NCI-H1417 treated with DMSO at 0.1 percent for 48 hours (cell line): Measurements from ENCODE around the gene PLEKHG4B.
A peak's percentile ranks its signal among the peaks of the same experiment; 100 is the strongest.
"Not testable (repeated sequence)": the region's sequence is repeated elsewhere in the genome, so short reads cannot be mapped to it uniquely, and the experiment has no call there.

ENCODE experiments used
- DNase-seq: peaks from one replicate; lab custom pipeline; 2025; lab: John Stamatoyannopoulos, UW

PLEKHG4B gene

DNA sequence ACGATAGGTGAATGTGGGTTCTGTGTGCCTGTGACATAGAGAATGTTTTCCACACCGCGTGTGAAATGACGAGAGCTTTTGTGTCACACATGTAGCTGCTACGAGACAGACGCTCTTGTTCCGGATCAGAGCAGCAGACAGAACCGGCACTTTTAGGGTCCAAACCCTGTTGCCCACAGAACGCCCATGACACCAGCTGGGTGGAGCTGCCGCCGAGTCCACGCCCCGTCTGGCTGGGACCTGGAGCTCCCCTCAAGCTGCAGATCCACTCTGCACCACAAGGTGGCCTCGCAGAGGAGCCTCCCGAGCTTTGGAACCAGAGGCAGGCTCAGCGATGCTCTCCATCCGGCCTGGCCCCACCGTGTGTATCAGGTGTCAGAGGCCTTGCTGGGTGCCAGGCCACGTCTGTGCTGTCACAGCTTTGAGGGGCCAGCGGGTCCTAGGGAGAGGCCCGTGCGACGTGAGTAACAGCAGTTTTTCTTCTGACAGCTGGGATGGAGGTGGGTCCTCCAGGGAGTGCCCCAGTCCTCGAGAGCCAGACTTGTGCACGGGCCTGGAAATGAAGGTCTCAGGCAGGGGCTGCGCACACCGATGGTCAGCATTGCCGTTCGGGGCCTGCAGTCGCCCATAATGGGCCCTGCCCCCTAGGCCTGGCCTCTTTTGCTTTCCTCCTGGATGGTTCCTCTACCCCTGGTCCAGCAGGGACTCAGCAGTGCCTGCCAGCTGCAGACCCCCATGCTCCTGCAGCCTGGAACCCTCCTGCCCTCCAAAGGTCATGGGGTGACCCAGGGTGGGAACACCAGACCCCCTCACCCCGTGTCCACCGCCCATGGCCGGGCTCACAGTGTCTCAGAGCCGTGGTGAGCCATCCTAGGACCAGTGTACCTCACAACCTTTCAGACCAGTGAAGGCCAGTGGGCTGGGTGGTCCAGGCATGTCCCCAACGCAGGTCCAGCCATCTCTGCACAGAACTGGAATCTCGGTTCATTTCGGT is 96.8 kb downstream of the PLEKHG4B start:
- DNase-seq, result no peak

GRCh38 chr5:189486-189885 is 97.5 kb downstream of the PLEKHG4B start:
- no peak for DNase-seq

DNA sequence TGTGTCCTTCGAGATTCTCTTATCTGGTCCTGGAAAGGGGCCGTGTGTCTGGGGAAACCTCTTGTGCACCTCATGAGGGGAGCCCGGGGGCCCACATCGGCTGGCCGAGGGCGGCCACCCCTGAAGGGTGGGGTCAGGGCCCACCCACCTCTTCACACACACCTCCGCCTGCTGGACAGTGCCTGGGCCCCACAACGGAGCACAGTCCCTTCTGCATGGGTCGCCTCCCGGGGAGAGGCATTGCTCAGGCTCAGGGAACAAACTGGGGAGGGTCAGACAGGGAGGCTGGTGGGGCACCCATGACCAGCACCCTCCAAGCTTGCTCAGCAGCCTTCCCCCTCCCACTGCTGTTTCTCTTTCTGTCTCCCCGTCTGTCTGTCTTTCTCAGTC is 98.0 kb downstream of the PLEKHG4B start:
- DNase-seq, result no peak

GRCh38 chr5:190366-191035 is 98.5 kb downstream of the PLEKHG4B start:
- no peak for DNase-seq

GRCh38 chr5:191036-191948 is 99.3 kb downstream of the PLEKHG4B start, which contains the start of gene LRRC14B:
Gene LRRC14B (plus strand): TSS chr5:191495. CDS start chr5:191539, 44 bp downstream.
- DNase-seq, result peak; percentile 10

DNA sequence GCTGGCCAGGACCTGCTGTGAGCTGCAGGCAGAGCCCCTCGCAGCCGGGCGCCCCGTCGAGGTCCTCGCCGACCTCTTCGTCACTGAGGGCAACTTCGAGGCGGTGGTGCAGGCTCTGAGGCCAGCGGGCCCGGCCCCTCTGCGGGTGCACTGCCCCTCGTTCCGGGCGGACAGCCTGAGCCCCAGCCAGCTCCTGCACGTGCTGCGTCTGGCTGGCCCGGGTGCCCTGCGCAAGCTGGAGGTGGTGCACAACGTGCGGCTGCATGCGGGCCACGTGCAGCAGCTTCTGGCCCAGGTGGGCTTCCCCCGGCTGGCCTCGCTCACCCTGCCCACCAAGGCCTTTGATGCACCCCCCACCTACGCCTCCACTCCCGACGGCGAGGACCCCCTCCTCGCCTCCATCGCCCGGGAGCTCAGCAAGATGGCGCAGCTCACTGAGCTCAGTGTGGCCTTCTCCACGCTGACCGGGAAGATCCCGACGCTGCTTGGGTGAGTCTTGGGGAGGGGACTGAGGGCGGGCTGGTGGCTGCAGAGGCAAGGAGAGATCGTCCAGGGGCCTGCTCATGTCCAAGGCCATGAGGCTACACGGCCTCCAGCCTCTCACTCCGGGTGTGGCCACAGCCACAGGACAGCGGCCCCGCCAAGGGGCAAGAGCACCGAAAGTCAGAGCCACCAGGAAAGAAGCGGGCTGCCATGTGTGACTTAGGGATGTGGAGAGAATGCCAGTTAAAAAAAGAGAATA is 100.2 kb downstream of the PLEKHG4B start:
- DNase-seq, result no peak

- DNase-seq, result no peak
Observed at GRCh38 chr5:192691-192969, 100.7 kb downstream of the PLEKHG4B start.

GRCh38 chr5:192970-193831 is 101.2 kb downstream of the PLEKHG4B start:
- no peak for DNase-seq

DNA sequence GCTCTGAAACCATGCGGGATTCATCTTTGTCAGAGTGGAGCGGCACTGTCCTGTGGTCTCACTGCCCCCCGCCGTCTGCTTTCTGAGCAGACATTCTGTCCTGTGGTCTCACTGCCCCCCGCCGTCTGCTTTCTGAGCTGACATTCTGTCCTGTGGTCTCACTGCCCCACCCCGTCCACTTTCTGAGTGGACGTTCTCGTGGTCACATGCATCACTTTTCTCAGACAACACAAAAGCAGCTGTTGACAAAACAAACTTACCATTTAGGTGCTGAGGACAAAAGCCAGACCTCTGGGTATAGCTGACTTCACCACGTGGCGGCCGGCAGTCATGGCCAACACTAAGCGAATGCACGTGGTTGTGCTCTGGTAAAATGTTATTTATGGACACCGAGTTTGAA is 102.1 kb downstream of the PLEKHG4B start:
- no peak for DNase-seq

DNA sequence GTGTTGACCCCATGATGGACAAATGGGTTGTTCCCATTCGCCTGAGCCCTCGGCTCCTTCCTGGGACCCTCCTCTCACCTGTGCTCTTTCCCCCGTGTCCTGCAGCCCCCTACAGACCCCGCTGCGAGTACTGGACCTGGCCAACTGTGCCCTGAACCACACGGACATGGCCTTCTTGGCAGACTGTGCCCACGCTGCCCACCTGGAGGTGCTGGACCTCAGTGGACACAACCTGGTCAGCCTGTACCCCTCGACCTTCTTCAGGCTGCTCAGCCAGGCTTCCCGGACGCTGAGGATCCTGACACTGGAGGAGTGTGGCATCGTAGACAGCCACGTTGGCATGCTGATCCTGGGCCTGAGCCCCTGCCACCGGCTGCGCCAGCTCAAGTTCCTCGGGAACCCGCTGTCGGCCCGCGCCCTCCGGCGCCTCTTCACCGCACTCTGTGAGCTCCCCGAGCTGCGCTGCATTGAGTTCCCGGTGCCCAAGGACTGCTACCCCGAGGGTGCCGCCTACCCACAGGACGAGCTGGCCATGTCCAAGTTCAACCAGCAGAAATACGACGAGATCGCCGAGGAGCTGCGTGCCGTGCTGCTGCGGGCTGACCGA is 102.7 kb downstream of the PLEKHG4B start:
- DNase-seq, result no peak

DNA sequence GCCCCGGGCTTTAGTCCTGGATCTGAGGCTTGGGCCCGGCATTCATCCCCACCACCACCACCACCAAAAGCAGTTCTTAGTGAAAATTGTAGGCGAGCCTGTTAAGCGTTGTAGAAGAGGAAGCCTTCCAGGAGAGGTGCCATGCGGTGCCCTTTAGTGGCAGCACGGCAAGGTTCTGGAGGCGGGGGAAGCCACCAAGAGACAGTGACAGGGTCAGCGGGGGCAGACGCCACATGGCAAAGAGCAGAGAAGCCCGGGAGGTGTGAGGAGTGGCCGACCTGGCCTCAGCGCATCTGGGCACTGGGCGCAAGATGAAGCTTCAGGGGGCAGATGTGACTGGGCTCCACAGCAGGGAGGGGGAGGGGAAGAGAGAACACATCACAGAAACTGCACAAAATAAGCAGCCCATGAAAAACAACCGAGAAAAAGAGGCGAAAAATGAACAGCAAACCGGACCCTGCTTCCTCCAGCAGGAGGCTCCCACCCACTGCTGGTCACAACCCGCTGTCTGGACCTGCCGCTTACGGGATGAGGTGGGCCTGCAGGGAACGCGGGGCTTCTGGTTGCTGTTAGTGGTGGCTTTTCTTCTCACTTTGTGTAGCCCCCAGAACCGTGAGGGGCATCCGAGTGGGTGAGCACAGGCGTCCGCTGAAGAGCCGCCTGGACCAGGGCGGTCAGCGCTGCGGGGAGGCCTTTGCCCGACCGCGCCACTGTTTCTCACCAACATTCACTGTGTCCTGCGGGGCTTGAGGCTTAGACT is 103.6 kb downstream of the PLEKHG4B start:
- DNase-seq, result no peak

DNA sequence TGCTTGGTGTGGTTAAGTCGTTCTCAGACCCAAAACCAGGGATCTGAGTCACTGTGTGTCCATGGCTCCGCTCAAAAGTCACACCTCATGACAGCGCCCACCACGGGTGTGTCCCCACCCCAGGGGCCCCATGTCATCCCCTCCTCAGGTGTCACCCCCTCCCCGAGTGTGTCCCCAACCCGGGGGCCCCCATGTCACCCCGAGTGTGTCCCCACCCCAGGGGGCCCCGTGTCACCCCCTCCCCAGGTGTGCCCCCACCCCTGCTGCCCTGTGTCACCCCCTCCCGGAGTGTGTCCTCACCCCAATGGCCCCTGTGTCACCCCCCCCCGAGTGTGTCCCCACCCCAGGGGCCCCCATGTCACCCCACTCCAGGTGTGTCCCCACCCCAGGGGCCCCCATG is 104.4 kb downstream of the PLEKHG4B start:
- DNase-seq, result no peak

DNA sequence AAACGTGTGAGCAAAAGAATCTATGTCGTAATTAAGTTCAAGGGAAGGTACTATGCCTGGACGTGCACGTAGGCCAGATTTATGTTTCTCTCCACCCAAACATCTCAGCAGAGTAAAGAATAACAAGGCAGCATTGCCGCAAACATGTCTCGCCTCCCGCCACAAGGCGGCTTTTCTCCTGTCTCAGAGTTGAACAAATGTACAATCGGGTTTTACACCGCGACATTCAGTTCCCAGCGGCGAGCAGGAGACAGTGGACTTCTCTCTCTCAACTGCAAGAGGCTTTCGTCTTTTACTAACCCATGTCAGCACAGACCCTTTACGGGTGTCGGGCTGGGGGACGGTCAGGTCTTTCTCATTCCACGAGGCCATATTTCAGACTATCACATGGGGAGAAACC is 105.1 kb downstream of the PLEKHG4B start:
- DNase-seq, result not testable (repeated sequence)

DNA sequence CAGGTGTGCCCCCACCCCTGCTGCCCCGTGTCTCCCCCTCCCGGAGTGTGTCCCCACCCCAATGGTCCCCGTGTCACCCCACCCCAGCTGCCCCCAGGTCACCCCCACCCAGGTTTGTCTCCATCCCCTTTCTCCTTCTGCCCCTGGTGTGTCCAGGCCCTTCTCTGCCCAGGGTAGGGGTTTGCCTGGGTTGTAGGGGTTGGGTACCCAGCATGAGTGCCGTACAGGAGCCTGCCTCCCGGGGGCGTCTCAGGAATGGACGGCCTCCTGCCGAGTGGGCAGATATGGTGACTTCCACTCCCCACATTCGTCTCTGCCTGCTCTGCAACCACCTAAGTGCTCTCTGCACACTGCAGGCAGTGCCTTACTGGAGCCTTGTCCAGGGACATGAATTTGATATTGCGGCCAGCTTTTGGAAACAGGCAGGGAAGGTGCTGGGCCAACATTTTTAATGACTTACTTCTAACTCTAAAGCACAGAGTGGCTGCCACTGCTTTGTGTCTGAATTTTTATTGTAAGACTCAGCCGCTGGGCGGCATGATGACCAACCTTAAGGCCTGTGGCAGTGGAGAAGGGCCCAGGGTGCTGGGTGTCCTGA is 106.0 kb downstream of the PLEKHG4B start:
- no peak for DNase-seq

GRCh38 chr5:198516-199196 is 106.7 kb downstream of the PLEKHG4B start:
- DNase-seq, result no peak

- no peak for DNase-seq
Observed at GRCh38 chr5:199197-199949, 107.4 kb downstream of the PLEKHG4B start.

DNA sequence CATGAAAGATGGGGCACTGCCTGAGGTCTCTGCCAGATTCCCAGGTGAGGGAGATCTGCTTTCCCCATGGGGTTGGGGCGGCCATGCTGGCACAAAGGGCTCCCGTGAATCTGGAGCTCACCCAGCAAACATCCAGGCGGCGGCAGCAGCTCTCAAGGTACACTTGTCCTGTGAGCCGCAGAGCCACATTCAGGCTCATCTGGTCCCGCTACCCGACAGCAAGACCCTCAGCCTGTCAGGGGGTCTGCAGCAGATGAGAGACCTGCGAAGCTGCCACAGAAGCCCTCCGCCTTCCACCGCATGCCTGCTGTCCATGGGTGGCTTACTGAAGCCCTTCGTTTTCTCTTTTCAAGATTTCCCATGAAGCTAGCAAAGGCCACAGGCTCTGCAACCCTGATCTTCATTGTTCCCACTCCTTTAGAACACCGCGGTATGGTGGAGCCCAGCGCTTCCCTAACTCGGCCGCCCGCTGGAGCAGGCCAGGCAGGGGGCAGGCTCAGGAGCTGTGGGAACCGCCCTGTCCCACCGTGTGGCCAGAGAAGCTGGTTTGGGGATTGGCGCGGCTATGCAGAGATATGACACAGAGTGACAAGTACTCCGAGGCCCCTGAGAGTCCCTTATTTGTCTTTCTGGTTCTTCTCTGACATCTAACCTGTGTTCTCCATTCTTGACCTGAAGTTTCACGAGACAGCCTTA is 108.1 kb downstream of the PLEKHG4B start:
- no peak for DNase-seq
